Stomach (tissue), 4 donors: ENCODE data around the gene ANO1.

Experiments
- CTCF ChIP-seq, 7 experiments: fragments of 450-650 bp in 4 of 7; fragments of 200-600 bp in 3 of 7; sonication (generic) in 3 of 7; IDR thresholded peaks; one replicate each; pipeline ENCODE4 v1.5.1; 2016 to 2019; ENCODE audit warnings: antibody characterized with exemption in 7 of 7, control low read depth in 2 of 7, mild to moderate bottlenecking in 1 of 7
- POLR2A ChIP-seq, 4 donors: fragments of 450-650 bp; IDR thresholded peaks; one replicate each; pipeline ENCODE4 v1.6.1; 2016; ENCODE audit warnings: antibody characterized with exemption in 4 of 4, control low read depth in 2 of 4, mild to moderate bottlenecking in 1 of 4, moderate library complexity in 1 of 4
- POLR2AphosphoS5 ChIP-seq, 3 donors: sonication (generic); formaldehyde crosslinking; IDR thresholded peaks; one replicate each; pipeline ENCODE4 v1.6.1; 2016; ENCODE audit warnings: antibody characterized with exemption in 3 of 3

- TF ChIP-seq CTCF (IDR thresholded peaks at IDR 0.05) (no peak), POLR2A (IDR thresholded peaks at IDR 0.05) (no peak), POLR2AphosphoS5 (IDR thresholded peaks at IDR 0.05) (no peak)
These were observed 29.6 kb downstream of the ANO1 start for GRCh38 chr11:70107756-70108155.
